Gastrocnemius medialis (tissue), 4 donors: ENCODE results near the gene C2CD4A. TPM values are rescaled to one million over a fixed set of nuclear protein-coding genes. Genes with fewer than 3 reads are reported as not detected.
A peak's percentile ranks its signal among the peaks of the same experiment; 100 is the strongest.

Experiments
- ATAC-seq, 2 donors: fragments of 150-250 bp; one replicate each; pipeline ENCODE4 v1.9.1; 2016
- DNase-seq, 2 donors: peaks; one replicate each; pipeline ENCODE4 v3.0.0-alpha.2; 2019
- H3K27ac ChIP-seq, 4 donors: fragments of 200-600 bp; sonication (generic); 1 replicate in 1 of 4; 2 replicates in 3 of 4; pipeline ENCODE4 v1.5.1; 2016 to 2018; ENCODE audit warnings: mild to moderate bottlenecking in 2 of 4, moderate library complexity in 1 of 4
- H3K27me3 ChIP-seq, 3 donors: fragments of 200-600 bp; sonication (generic) in 2 of 3; 1 replicate in 1 of 3; 2 replicates in 2 of 3; pipeline versions ENCODE4 v1.5.1 to v1.6.0; 2016 to 2019; ENCODE audit warnings: mild to moderate bottlenecking in 1 of 3, moderate library complexity in 1 of 3
- H3K36me3 ChIP-seq, 2 donors: fragments of 200-600 bp; sonication (generic) in 1 of 2; one replicate each; pipeline ENCODE4 v1.5.1; 2017 to 2018
- H3K4me1 ChIP-seq, 2 donors: fragments of 200-600 bp; sonication (generic) in 1 of 2; one replicate each; pipeline ENCODE4 v1.5.1; 2016 to 2017; ENCODE audit warnings: mild to moderate bottlenecking in 2 of 2
- H3K4me3 ChIP-seq, 4 donors: fragments of 200-600 bp; sonication (generic) in 3 of 4; 1 replicate in 1 of 4; 2 replicates in 3 of 4; pipeline ENCODE4 v1.5.1; 2016 to 2019; ENCODE audit warnings: mild to moderate bottlenecking in 2 of 4
- H3K9me3 ChIP-seq, 3 donors: fragments of 200-600 bp; sonication (generic) in 2 of 3; 1 replicate in 1 of 3; 2 replicates in 2 of 3; pipeline ENCODE4 v1.5.1; 2016 to 2019
- CTCF ChIP-seq, 5 experiments: fragments of 450-650 bp in 3 of 5; fragments of 200-600 bp in 2 of 5; sonication (generic) in 2 of 5; IDR thresholded peaks in 4 of 5; conservative IDR thresholded peaks in 1 of 5; 1 replicate in 4 of 5; 2 replicates in 1 of 5; pipeline ENCODE4 v1.5.1; 2016 to 2019; ENCODE audit warnings: antibody characterized with exemption in 5 of 5, mild to moderate bottlenecking in 3 of 5, moderate library complexity in 3 of 5
- POLR2A ChIP-seq, 2 donors: fragments of 450-650 bp; IDR thresholded peaks; one replicate each; pipeline ENCODE4 v1.6.1; 2017; ENCODE audit warnings: antibody characterized with exemption in 2 of 2, mild to moderate bottlenecking in 2 of 2, moderate library complexity in 2 of 2
- in situ Hi-C, 4 donors: fragments of 200-750 bp; cut with MboI; loops; one replicate each; pipeline versions ENCODE4 v1.15.0 to v1.8.0; 2017; ENCODE audit warnings: low sequenced_read_pairs in 4 of 4
- intact Hi-C: fragments of 100-400 bp; cut with DNase I; formaldehyde crosslinking; loops from one replicate; pipeline ENCODE4 v1.15.1; 2023; ENCODE audit warnings: low total_unique reads
- total RNA-seq, 4 donors: library from RNA; depleted of rRNA; stranded (reverse); fragments of >200 nt; gene quantifications; one replicate each; pipeline versions ENCODE4 v1.1.0 to v1.2.3, GENCODE V29; 2016

Gene C2CD4A
- total RNA-seq, 4 donors from 2014 or later, result 0.23 to 0.66 (median 0.47) TPM; not detected in 1

DNA sequence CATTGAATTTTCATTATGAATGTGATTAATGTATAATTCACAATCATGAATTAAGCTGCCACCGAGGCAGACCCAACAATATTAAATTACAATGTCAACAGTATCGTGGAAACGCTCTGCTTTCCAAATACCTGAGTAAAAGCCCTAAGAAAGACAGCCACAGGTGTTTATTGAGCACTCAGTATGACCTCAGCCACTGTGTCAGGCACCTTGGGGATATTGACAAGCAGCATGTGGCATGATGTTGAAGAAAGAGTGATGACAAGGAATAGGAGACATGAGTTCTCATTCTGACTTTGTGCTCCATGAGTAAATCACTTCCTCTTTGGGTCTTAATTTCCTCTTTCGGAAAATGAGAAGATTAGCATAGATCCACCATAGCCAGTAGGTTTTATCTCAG is 12.8 kb downstream of the C2CD4A start:
- H3K4me3 ChIP-seq, result no peak overlapping the region
- no peak for ATAC-seq
- DNase-seq, result no peak
- peaks cover 0 to 20% of the 10 kb centered on the region in 2 donors for H3K4me1 ChIP-seq
- H3K27me3 ChIP-seq, result no peaks in the 10 kb centered on the region
- H3K9me3 ChIP-seq, result no peaks in the 10 kb centered on the region
- in situ Hi-C loops, result no loop called here
- no peaks in the 10 kb centered on the region for H3K36me3 ChIP-seq
- TF ChIP-seq CTCF (IDR thresholded peaks at IDR 0.05 in 4 of 5, conservative IDR thresholded peaks at IDR 0.05 in 1 of 5) (no peak), POLR2A (IDR thresholded peaks at IDR 0.05) (no peak)
- intact Hi-C loops, result no loop called here
- H3K27ac ChIP-seq, result no peak overlapping the region

DNA sequence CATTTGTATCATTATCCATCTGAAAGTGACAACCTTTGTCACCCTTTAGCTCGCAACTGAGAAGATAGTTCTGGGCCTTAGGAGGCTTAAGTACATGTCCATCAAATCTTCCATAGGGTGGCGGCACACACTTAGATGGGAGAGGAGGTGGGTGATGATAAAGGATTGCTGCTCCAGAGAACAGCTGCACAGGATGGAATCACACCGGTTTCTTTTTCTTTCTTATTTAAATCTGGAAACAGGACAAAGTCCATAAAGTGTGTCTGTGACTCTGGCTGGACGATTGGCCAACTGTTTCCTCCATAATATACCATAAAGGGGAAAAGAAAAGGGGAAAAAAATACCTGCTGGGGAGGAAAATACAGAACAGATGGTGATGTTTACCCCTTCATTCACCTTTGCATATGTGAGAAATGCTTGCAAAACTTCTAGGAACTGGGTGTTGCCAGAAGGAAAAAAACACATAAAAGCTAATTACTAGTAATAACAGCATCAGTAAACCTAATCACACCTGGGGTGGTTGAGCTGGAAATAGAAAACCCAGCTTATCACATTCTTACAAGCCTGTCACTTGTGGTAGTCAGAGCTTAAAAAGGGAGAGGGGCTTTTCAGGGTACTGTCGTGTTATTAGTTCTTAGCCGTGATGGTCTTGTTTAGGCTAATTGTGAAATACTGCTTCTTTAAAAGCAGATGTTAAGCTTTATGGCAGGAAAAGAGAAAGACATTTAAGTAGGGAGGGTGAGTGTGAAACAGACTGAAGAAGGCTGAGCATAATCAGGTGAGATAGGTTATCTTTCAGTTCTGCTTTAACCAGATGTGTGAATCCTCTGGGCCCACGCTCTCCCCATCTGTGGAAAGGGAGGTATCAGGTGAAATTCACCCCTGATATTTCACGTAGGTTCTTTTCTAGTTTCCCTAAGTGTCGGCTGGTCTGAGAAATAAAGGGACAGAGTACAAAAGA is 16.7 kb downstream of the C2CD4A start:
- DNase-seq (no peak), ATAC-seq (no peak)
- Histone ChIP-seq H3K27me3 (no peaks in the 10 kb centered on the region), H3K9me3 (no peaks in the 10 kb centered on the region), H3K4me1 (peaks cover 0 to 15% of the 10 kb centered on the region in 2 donors), H3K36me3 (no peaks in the 10 kb centered on the region), H3K4me3 (no peak overlapping the region), H3K27ac (no peak overlapping the region)
- intact Hi-C loops, result no loop called here
- TF ChIP-seq CTCF (IDR thresholded peaks at IDR 0.05 in 4 of 5, conservative IDR thresholded peaks at IDR 0.05 in 1 of 5) (no peak), POLR2A (IDR thresholded peaks at IDR 0.05) (no peak)
- in situ Hi-C loops, result no loop called here

- Histone ChIP-seq H3K27me3 (no peaks in the 10 kb centered on the region), H3K4me3 (no peak overlapping the region), H3K27ac (no peak overlapping the region), H3K36me3 (no peaks in the 10 kb centered on the region), H3K4me1 (peaks cover 0 to 10% of the 10 kb centered on the region in 2 donors), H3K9me3 (no peaks in the 10 kb centered on the region)
- intact Hi-C loops, result no loop called here
- ATAC-seq (no peak), DNase-seq (no peak)
- in situ Hi-C loops, result no loop called here
- no peak for TF ChIP-seq POLR2A (IDR thresholded peaks at IDR 0.05)
- TF ChIP-seq CTCF (IDR thresholded peaks at IDR 0.05 in 4 of 5, conservative IDR thresholded peaks at IDR 0.05 in 1 of 5), result no peak
These were observed 19.0 kb downstream of the C2CD4A start for GRCh38 chr15:62085740-62086139.

DNA sequence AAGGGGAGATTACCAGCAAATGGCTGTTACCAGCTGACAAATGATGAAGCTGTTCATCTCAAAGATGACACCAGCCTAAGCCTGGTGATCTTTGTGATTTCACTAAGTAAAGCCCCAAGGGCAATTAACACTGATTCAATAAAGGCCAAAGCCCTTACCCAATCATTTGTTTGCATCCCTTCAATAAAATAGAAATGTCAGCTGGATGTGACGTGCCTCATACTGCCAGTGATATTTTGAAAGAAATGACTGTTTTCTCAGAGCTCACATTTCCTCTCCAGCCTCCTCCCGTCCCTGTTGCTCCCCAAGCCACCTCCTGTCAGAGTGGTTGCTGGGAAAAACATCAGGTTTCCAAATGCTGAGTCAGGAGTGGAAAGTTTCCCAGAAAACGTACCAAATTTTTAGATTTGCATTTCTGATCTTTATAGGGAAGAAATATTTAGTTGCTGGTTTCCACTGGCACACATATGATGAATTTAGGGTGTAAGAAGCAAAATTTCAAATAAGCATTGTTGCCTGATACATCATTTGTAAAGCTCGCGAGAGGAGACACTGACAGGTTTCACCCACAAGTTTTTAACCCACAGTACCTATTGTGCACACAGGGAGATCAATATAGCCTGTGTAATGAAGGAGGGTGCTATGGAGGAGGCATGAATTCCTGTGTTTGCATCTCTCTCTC is 21.0 kb downstream of the C2CD4A start:
- H3K4me3 ChIP-seq, result no peak overlapping the region
- H3K4me1 ChIP-seq, result no peaks in the 10 kb centered on the region
- DNase-seq, result no peak
- H3K27ac ChIP-seq, result no peak overlapping the region
- ATAC-seq, result peak; percentile 21 to 33
- intact Hi-C loops (no loop called here), in situ Hi-C loops (no loop called here)
- no peaks in the 10 kb centered on the region for H3K9me3 ChIP-seq
- TF ChIP-seq CTCF (IDR thresholded peaks at IDR 0.05 in 4 of 5, conservative IDR thresholded peaks at IDR 0.05 in 1 of 5) (no peak), POLR2A (IDR thresholded peaks at IDR 0.05) (no peak)
- H3K27me3 ChIP-seq, result no peaks in the 10 kb centered on the region
- H3K36me3 ChIP-seq, result no peaks in the 10 kb centered on the region
